CD4-positive, alpha-beta memory T cell (primary cell): ENCODE measurements around the gene CHST15. TPM values are rescaled to one million over a fixed set of nuclear protein-coding genes. Genes with fewer than 3 reads are reported as not detected.

Experiments used
- CTCF ChIA-PET: fragments of 350-600 bp; sonication (Branson Sonifier 250); formaldehyde crosslinking; loops from one replicate; lab custom pipeline; 2021; ENCODE audit warnings: inconsistent platforms; ENCODE audit not compliant: partially characterized antibody; lab: Charles Lee
- POLR2A ChIA-PET: fragments of 350-600 bp; sonication (Branson Sonifier 250); formaldehyde crosslinking; loops from one replicate; lab custom pipeline; 2021; ENCODE audit not compliant: partially characterized antibody; lab: Charles Lee
- DNase-seq, 5 donors: peaks; one replicate each; pipeline versions ENCODE4 v3.0.0 to v3.0.0-alpha.2; 2020 to 2022; ENCODE audit warnings: mixed read lengths in 1 of 5
- H3K27ac ChIP-seq: one replicate; pipeline ENCODE4 v1.7.0; 2013; ENCODE audit warnings: low read depth, low read length
- H3K27me3 ChIP-seq: 2 replicates; pipeline ENCODE4 v1.7.0; 2013; ENCODE audit warnings: mild to moderate bottlenecking, low read length, moderate library complexity; ENCODE audit not compliant: insufficient read depth
- H3K36me3 ChIP-seq: 2 replicates; pipeline ENCODE4 v1.7.0; 2013; ENCODE audit warnings: mild to moderate bottlenecking, low read length, moderate library complexity; ENCODE audit not compliant: insufficient read depth
- H3K4me1 ChIP-seq: 2 replicates; pipeline ENCODE4 v1.7.0; 2013; ENCODE audit warnings: mild to moderate bottlenecking, low read length, moderate library complexity; ENCODE audit not compliant: insufficient read depth
- H3K4me3 ChIP-seq, 2 donors: one replicate each; pipeline ENCODE4 v1.7.0; 2013; ENCODE audit warnings: low read length in 2 of 2, mild to moderate bottlenecking in 1 of 2
- H3K9me3 ChIP-seq, 2 donors: one replicate each; pipeline ENCODE4 v1.7.0; 2013; ENCODE audit warnings: low read length in 2 of 2, control low read depth in 1 of 2; ENCODE audit not compliant: control insufficient read depth in 1 of 2
- H3K27ac Mint-ChIP-seq, 7 donors: one replicate each; pipeline ENCODE4 v1.8.0; 2020 to 2021; ENCODE audit warnings: mixed read lengths in 7 of 7, mild to moderate bottlenecking in 6 of 7, inconsistent platforms in 3 of 7, moderate library complexity in 3 of 7
- H3K27me3 Mint-ChIP-seq, 2 donors: one replicate each; pipeline ENCODE4 v1.8.0; 2020 to 2021; ENCODE audit warnings: mixed read lengths in 2 of 2
- H3K36me3 Mint-ChIP-seq, 2 donors: one replicate each; pipeline ENCODE4 v1.8.0; 2020 to 2021; ENCODE audit warnings: mixed read lengths in 2 of 2, inconsistent platforms in 1 of 2, mild to moderate bottlenecking in 1 of 2
- H3K4me1 Mint-ChIP-seq, 4 donors: one replicate each; pipeline ENCODE4 v1.8.0; 2020 to 2021; ENCODE audit warnings: mixed read lengths in 4 of 4, mild to moderate bottlenecking in 1 of 4
- H3K4me3 Mint-ChIP-seq, 8 donors: one replicate each; pipeline ENCODE4 v1.8.0; 2020 to 2021; ENCODE audit warnings: mixed read lengths in 8 of 8, mild to moderate bottlenecking in 7 of 8, moderate library complexity in 6 of 8, inconsistent platforms in 3 of 8
- H3K9me3 Mint-ChIP-seq, 8 donors: one replicate each; pipeline ENCODE4 v1.8.0; 2020 to 2021; ENCODE audit warnings: mixed read lengths in 8 of 8, mild to moderate bottlenecking in 5 of 8, inconsistent platforms in 3 of 8, moderate library complexity in 1 of 8
- intact Hi-C: fragments of 100-400 bp; cut with micrococcal nuclease; formaldehyde crosslinking; loops from one replicate; pipeline ENCODE4 v1.15.1; 2023
- polyA plus RNA-seq, 2 donors: library from polyadenylated mRNA; unstranded; fragments of 300-500 nt; fragmentation: Illumina TruSeq; gene quantifications; one replicate each; pipeline ENCODE4 v1.2.3, GENCODE V29; 2021
- total RNA-seq, 2 experiments: library from RNA; stranded (reverse); gene quantifications; one replicate each; pipeline ENCODE4 v1.2.3, GENCODE V29; 2021

CHST15 gene
- total and polyA plus RNA-seq, 4 experiments from 2014 or later = 0.13 to 1.2 (median 0.67) TPM; not detected in 1

DNA sequence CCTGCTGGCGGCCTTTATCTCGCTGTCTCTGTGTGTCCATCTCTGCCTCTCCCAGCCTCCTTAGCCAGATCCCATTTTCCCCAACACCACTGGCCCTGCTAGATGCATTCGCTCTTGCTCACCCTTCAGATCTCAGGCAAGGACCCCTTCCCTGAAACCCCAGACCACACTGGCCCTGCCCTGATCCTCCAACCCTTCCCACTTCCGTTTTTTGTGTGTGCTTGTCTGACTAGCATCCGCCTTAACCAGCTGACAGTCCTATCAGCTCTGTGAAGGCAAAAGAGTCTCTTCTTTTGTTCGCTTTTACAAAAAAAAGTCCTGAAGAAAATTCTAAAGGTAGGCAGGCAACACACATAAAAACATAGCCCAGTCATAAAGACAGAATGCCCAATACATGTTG is 28.7 kb downstream of the CHST15 start:
- intact Hi-C loops = no loop called here
- H3K27ac Mint-ChIP-seq = peak overlapping the region in 6 of 7 donors; percentile 27 to 90 (median 76)
- H3K9me3 ChIP-seq = no peaks in the 10 kb centered on the region
- no peak overlapping the region for H3K27ac ChIP-seq
- no peaks in the 10 kb centered on the region for H3K36me3 ChIP-seq
- no peaks in the 10 kb centered on the region for H3K9me3 Mint-ChIP-seq
- POLR2A ChIA-PET = interaction anchor here (1.0 to 1.2 kb wide), 2 partner anchors 10 to 34 kb away, joined by 3 read pairs; no protein-coding TSS in a partner anchor
- peak in 3 of 5 donors; percentile 9 to 35 (median 30) for DNase-seq
- H3K4me3 Mint-ChIP-seq = peak overlapping the region; percentile 19 to 88 (median 80)
- H3K27me3 Mint-ChIP-seq = peaks cover 6 to 12% of the 10 kb centered on the region in 2 donors
- H3K4me1 ChIP-seq = peaks cover 10% of the 10 kb centered on the region
- H3K36me3 Mint-ChIP-seq = no peaks in the 10 kb centered on the region
- CTCF ChIA-PET = no interaction called here
- no peaks in the 10 kb centered on the region for H3K27me3 ChIP-seq
- H3K4me3 ChIP-seq = no peak overlapping the region
- H3K4me1 Mint-ChIP-seq = peaks cover 0 to 30% (median 19%) of the 10 kb centered on the region in 4 donors

DNA sequence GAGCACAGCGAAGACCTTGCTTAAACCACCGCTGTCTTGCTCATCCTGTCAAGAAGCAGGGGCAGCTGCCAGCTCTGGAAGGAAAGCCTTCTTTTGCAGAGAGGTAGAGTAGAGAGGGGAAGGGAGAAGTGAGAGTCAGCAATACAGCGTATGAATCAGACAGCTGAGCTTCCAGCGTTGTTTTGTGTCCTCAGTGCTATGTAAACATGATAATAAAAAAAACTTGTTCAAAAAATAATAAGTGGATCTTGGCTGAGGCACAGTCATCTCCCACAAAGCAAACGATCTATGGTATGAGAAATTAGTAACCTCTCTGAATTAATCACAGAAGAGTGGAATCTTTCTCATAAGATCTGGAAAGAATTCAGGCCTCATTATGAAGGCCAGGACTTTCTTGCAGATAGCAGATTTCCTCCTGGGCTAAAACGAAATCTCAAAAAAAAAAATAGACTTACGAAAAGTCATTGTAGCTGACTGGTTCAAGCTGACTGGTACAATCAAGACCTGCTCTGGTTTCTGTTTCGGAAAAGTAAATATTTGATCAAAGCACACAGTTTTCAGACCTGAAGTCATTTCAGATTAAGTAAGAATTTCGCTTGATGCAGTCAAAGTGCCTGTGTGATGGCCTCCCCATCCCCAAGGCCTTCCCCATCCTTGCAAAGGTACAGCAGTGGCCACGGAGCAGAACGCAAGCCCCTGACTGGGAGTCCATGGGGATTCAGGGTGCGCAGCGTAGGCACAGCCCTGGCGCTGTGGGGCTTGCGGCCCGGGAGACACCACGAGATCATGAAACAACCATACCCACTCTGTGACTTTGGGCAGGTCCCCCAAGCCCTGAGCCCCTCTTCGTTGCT is 29.4 kb downstream of the CHST15 start:
- peak in 2 of 5 donors; percentile 15 to 18 for DNase-seq
- Histone ChIP-seq H3K4me3 (no peak overlapping the region), H3K27ac (no peak overlapping the region), H3K4me1 (peaks cover 10% of the 10 kb centered on the region), H3K9me3 (no peaks in the 10 kb centered on the region), H3K36me3 (no peaks in the 10 kb centered on the region), H3K27me3 (no peaks in the 10 kb centered on the region)
- Mint-ChIP-seq H3K36me3 (no peaks in the 10 kb centered on the region), H3K4me3 (peak overlapping the region in 6 of 8 donors; percentile 7 to 88 (median 84)), H3K9me3 (no peaks in the 10 kb centered on the region), H3K4me1 (peaks cover 0 to 30% (median 19%) of the 10 kb centered on the region in 4 donors), H3K27me3 (peaks cover 6 to 12% of the 10 kb centered on the region in 2 donors), H3K27ac (peak overlapping the region in 5 of 7 donors; percentile 44 to 91 (median 87))
- intact Hi-C loops = no loop called here
- CTCF ChIA-PET = interaction anchor here (0.9 kb wide), 1 partner anchor 69 kb away, joined by 5 read pairs; no protein-coding TSS in a partner anchor
- POLR2A ChIA-PET = interaction anchor here (1.0 to 1.2 kb wide), 2 partner anchors 10 to 34 kb away, joined by 3 read pairs; no protein-coding TSS in a partner anchor

DNA sequence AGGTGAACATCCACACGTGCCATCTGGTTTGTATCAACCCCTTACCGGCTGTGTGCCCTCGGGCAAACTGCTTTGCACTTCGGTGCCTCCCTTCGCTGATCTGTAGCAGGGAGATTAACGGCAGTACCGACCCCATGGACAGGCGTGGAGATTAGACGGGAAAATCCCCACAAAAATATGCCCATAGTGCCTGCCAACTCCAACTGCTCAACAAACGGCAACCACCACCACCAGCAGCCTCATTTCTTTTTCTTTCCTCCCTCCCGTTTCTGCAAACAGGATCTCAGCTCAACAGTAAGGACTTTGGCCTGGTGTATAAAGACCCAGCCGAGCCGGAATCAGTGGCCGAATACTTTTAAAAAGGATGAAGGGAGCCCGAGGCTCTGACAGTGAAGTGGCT is 31.0 kb downstream of the CHST15 start:
- Mint-ChIP-seq H3K27me3 (peaks cover 6 to 12% of the 10 kb centered on the region in 2 donors), H3K9me3 (no peaks in the 10 kb centered on the region), H3K4me3 (no peak overlapping the region), H3K36me3 (no peaks in the 10 kb centered on the region), H3K4me1 (peaks cover 0 to 30% (median 19%) of the 10 kb centered on the region in 4 donors), H3K27ac (no peak overlapping the region)
- DNase-seq = no peak
- ChIA-PET CTCF (no interaction called here), POLR2A (no interaction called here)
- Histone ChIP-seq H3K4me1 (peaks cover 10% of the 10 kb centered on the region), H3K27ac (no peak overlapping the region), H3K9me3 (no peaks in the 10 kb centered on the region), H3K36me3 (no peaks in the 10 kb centered on the region), H3K27me3 (no peaks in the 10 kb centered on the region), H3K4me3 (no peak overlapping the region)
- intact Hi-C loops = no loop called here

DNA sequence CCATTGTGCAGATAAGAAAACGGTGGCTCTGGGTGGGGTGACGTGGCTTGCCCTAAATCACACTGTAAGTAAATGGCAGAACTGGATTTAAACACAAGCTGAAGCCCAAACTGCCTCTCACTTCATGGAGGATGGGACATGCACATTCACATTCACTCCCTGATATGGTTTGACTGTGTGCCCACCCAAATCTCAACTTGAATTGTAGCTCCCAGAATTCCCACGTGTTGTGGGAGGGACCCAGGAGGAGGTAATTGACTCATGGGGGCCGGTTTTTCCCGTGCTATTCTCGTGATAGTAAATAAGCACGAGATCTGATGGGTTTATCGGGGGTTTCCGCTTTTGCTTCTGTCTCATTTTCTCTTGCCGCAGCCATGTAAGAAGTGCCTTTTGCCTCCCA is 32.4 kb downstream of the CHST15 start:
- H3K36me3 ChIP-seq = no peaks in the 10 kb centered on the region
- ChIA-PET POLR2A (no interaction called here), CTCF (no interaction called here)
- no peak overlapping the region for H3K4me3 Mint-ChIP-seq
- H3K27me3 ChIP-seq = no peaks in the 10 kb centered on the region
- peaks cover 2 to 7% of the 10 kb centered on the region in 2 donors for H3K27me3 Mint-ChIP-seq
- peaks cover 0 to 19% (median 14%) of the 10 kb centered on the region in 4 donors for H3K4me1 Mint-ChIP-seq
- H3K9me3 Mint-ChIP-seq = no peaks in the 10 kb centered on the region
- no peaks in the 10 kb centered on the region for H3K36me3 Mint-ChIP-seq
- no peak for DNase-seq
- intact Hi-C loops = no loop called here
- no peak overlapping the region for H3K27ac ChIP-seq
- no peaks in the 10 kb centered on the region for H3K9me3 ChIP-seq
- no peak overlapping the region for H3K27ac Mint-ChIP-seq
- no peak overlapping the region for H3K4me3 ChIP-seq
- peaks cover 10% of the 10 kb centered on the region for H3K4me1 ChIP-seq

DNA sequence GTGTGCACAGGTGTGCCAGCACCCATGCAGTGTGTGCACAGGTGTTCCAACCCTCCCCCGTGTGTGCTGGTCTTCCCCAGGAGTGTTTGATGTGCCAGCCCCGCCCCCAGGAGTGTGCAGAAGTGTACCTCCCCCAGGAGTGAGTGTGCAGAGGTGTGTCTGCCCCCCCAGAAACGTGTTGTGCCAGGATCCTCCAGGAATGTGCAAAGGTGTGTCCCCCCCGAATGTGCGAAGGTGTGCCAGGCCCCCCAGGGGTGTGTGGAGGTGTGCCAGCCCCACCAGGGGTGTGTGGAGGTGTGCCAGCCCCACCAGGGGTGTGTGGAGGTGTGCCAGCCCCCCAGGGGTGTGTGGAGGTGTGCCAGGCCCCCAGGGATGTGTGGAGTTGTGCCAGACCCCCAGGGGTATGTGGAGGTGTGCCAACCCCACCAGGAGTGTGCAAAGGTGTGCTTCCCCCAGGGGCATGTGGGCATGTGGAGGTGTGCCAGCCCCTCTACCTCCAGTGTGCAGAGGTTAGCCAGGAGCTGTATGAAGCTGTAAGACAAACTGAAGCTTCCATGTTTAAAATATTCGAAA is 33.2 kb downstream of the CHST15 start:
- Mint-ChIP-seq H3K9me3 (no peaks in the 10 kb centered on the region), H3K4me1 (peaks cover 0 to 14% (median 9%) of the 10 kb centered on the region in 4 donors), H3K4me3 (no peak overlapping the region), H3K27ac (no peak overlapping the region), H3K27me3 (peaks cover 0 to 3% of the 10 kb centered on the region in 2 donors), H3K36me3 (no peaks in the 10 kb centered on the region)
- POLR2A ChIA-PET = no interaction called here
- no peaks in the 10 kb centered on the region for H3K27me3 ChIP-seq
- H3K9me3 ChIP-seq = no peaks in the 10 kb centered on the region
- DNase-seq = no peak
- no peak overlapping the region for H3K27ac ChIP-seq
- peaks cover 9% of the 10 kb centered on the region for H3K4me1 ChIP-seq
- CTCF ChIA-PET = no interaction called here
- no peaks in the 10 kb centered on the region for H3K36me3 ChIP-seq
- no peak overlapping the region for H3K4me3 ChIP-seq
- intact Hi-C loops = no loop called here

DNA sequence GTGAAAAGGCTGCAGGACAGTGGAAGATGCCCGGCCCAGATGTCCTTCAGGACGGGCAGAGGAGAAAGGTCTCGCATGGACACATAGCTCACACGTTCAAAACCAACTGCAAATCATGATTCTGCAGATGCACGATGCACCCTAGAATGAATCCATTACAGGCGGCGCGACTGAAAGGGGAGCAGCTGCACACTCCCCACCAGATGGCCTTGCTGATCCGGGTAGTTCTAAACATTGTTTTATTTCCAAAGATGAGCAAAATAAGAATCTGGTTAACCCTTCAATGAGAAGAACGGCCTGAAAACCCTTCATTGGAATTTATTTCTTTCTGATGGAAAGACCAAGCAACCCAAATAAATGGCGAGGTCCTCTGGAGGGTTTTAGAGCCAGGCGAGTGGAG is 33.8 kb downstream of the CHST15 start:
- ChIA-PET CTCF (no interaction called here), POLR2A (no interaction called here)
- Histone ChIP-seq H3K27me3 (no peaks in the 10 kb centered on the region), H3K27ac (no peak overlapping the region), H3K4me1 (peaks cover 4% of the 10 kb centered on the region), H3K4me3 (no peak overlapping the region), H3K9me3 (no peaks in the 10 kb centered on the region), H3K36me3 (no peaks in the 10 kb centered on the region)
- H3K27ac Mint-ChIP-seq = no peak overlapping the region
- no peak for DNase-seq
- H3K27me3 Mint-ChIP-seq = peaks cover 0 to under 1% of the 10 kb centered on the region in 2 donors
- peaks cover 0 to 11% (median 5%) of the 10 kb centered on the region in 4 donors for H3K4me1 Mint-ChIP-seq
- H3K4me3 Mint-ChIP-seq = no peak overlapping the region
- no peaks in the 10 kb centered on the region for H3K36me3 Mint-ChIP-seq
- intact Hi-C loops = no loop called here
- no peaks in the 10 kb centered on the region for H3K9me3 Mint-ChIP-seq

DNA sequence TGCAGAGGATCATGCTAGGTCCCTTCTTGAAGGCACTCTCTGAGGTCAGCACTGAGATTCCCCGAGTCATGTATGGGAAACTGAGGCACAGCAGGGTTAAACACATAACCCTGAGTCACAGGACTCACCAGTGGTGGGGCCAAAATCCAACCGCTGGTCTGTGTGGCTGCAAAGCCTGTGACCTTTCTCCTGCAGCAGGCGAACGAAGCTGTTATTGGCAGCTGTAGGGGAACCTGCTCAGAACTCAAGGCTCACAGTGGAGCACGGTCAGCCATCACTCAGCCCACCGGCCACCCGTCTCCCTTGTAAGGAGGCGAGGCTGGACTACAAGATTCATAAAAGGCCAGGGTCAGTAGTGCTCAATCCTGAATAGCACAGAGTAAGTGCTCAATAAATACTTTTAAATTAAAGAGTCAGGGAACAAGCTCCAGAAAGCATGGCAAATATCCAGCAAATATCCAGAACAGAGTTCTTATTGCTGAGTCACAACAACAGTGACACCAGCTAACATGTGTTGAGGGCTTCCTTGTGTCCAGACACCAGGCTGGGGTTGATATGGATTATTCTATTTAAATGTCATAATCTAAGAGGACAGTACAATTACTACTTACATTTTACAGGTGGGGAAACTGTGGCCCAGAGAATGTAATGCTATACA is 34.9 kb downstream of the CHST15 start:
- no peak for DNase-seq
- no peaks in the 10 kb centered on the region for H3K27me3 ChIP-seq
- H3K9me3 ChIP-seq = no peaks in the 10 kb centered on the region
- no peak overlapping the region for H3K4me3 ChIP-seq
- H3K27ac ChIP-seq = no peak overlapping the region
- Mint-ChIP-seq H3K4me3 (no peak overlapping the region), H3K4me1 (peaks cover 0 to 4% (median 1%) of the 10 kb centered on the region in 4 donors), H3K27me3 (no peaks in the 10 kb centered on the region), H3K27ac (no peak overlapping the region), H3K9me3 (no peaks in the 10 kb centered on the region), H3K36me3 (no peaks in the 10 kb centered on the region)
- intact Hi-C loops = no loop called here
- H3K4me1 ChIP-seq = peaks cover 2% of the 10 kb centered on the region
- CTCF ChIA-PET = no interaction called here
- POLR2A ChIA-PET = no interaction called here
- H3K36me3 ChIP-seq = no peaks in the 10 kb centered on the region
